IMR-90 (cell line): ENCODE results near the gene ACOX3.

Source experiments
- CEBPB ChIP-seq: IDR thresholded peaks from 2 replicates; pipeline ENCODE4 v1.6.1; 2012; ENCODE audit warnings: low read depth, low read length, improper control_type of control experiment
- CHD1 ChIP-seq: IDR thresholded peaks from 2 replicates; pipeline ENCODE4 v1.6.1; 2012; ENCODE audit warnings: low read depth, low read length, improper control_type of control experiment
- MAFK ChIP-seq: IDR thresholded peaks from 2 replicates; pipeline ENCODE4 v1.6.1; 2012; ENCODE audit warnings: low read depth, low read length, improper control_type of control experiment
- MAZ ChIP-seq: IDR thresholded peaks from 2 replicates; pipeline ENCODE4 v1.6.1; 2012; ENCODE audit warnings: low read depth, mild to moderate bottlenecking, low read length, improper control_type of control experiment, moderate library complexity, borderline replicate concordance
- MXI1 ChIP-seq: IDR thresholded peaks from 2 replicates; pipeline ENCODE4 v1.6.1; 2012; ENCODE audit warnings: low read depth, mild to moderate bottlenecking, low read length, moderate library complexity, borderline replicate concordance
- NFE2L2 ChIP-seq: fragments of 150-350 bp; IDR thresholded peaks from 2 replicates; pipeline ENCODE4 v1.6.1; 2016; ENCODE audit warnings: low read depth, mild to moderate bottlenecking, low read length
- POLR2A ChIP-seq: IDR thresholded peaks from 2 replicates; pipeline ENCODE4 v1.6.1; 2012; ENCODE audit warnings: mild to moderate bottlenecking, low read depth, low read length
- RAD21 ChIP-seq: IDR thresholded peaks from 2 replicates; pipeline ENCODE4 v1.6.1; 2012; ENCODE audit warnings: low read length, improper control_type of control experiment
- SMC3 ChIP-seq: fragments of 150-350 bp; IDR thresholded peaks from 2 replicates; pipeline ENCODE4 v1.6.1; 2016; ENCODE audit warnings: low read depth, mild to moderate bottlenecking, antibody characterized with exemption, low read length, moderate library complexity
- TF ChIP-seq, protein P1 (sequence below): conservative IDR thresholded peaks from 2 replicates; pipeline ENCODE4 v1.5.1; 2012; ENCODE audit warnings: mild to moderate bottlenecking, low read depth, low read length, improper control_type of control experiment
- TF ChIP-seq, protein P2 (sequence below): fragments of 150-350 bp; IDR thresholded peaks from 2 replicates; pipeline ENCODE4 v1.6.1; 2016; ENCODE audit warnings: low read depth, mild to moderate bottlenecking, low read length, moderate library complexity, borderline replicate concordance

- no peak for TF ChIP-seq POLR2A
- no peak for TF ChIP-seq SMC3
- TF ChIP-seq, protein P1, sequence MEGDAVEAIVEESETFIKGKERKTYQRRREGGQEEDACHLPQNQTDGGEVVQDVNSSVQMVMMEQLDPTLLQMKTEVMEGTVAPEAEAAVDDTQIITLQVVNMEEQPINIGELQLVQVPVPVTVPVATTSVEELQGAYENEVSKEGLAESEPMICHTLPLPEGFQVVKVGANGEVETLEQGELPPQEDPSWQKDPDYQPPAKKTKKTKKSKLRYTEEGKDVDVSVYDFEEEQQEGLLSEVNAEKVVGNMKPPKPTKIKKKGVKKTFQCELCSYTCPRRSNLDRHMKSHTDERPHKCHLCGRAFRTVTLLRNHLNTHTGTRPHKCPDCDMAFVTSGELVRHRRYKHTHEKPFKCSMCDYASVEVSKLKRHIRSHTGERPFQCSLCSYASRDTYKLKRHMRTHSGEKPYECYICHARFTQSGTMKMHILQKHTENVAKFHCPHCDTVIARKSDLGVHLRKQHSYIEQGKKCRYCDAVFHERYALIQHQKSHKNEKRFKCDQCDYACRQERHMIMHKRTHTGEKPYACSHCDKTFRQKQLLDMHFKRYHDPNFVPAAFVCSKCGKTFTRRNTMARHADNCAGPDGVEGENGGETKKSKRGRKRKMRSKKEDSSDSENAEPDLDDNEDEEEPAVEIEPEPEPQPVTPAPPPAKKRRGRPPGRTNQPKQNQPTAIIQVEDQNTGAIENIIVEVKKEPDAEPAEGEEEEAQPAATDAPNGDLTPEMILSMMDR, result no peak
- TF ChIP-seq CEBPB, result no peak
- no peak for TF ChIP-seq MAZ
- no peak for TF ChIP-seq MAFK
- no peak for TF ChIP-seq CHD1
- no peak for TF ChIP-seq RAD21
- TF ChIP-seq MXI1, result no peak
- TF ChIP-seq NFE2L2, result no peak
- TF ChIP-seq, protein P2, sequence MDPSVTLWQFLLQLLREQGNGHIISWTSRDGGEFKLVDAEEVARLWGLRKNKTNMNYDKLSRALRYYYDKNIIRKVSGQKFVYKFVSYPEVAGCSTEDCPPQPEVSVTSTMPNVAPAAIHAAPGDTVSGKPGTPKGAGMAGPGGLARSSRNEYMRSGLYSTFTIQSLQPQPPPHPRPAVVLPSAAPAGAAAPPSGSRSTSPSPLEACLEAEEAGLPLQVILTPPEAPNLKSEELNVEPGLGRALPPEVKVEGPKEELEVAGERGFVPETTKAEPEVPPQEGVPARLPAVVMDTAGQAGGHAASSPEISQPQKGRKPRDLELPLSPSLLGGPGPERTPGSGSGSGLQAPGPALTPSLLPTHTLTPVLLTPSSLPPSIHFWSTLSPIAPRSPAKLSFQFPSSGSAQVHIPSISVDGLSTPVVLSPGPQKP, result no peak
Measured at GRCh38 chr4:8345946-8346814, 94.3 kb downstream of the ACOX3 start.
